HEK293T (cell line): ENCODE measurements around the gene IP6K3.

ENCODE experiments used
- CTCF ChIA-PET: fragments of 350-600 bp; formaldehyde crosslinking; extraction: SDS; loops from one replicate; lab custom pipeline; 2021; ENCODE audit warnings: antibody characterized with exemption, inconsistent platforms; lab: Yijun Ruan, JAX
- POLR2A ChIA-PET: fragments of 350-600 bp; formaldehyde crosslinking; extraction: SDS; loops from one replicate; lab custom pipeline; 2020; ENCODE audit warnings: antibody characterized with exemption, inconsistent platforms; lab: Yijun Ruan, JAX
- DNase-seq: peaks from one replicate; pipeline ENCODE4 v3.0.0; 2012; ENCODE audit warnings: mixed read lengths; ENCODE audit errors: extremely low spot score
- ARNT ChIP-seq: fragments of 450-650 bp; IDR thresholded peaks from 2 replicates; pipeline ENCODE4 v1.6.1; 2017; ENCODE audit warnings: mild to moderate bottlenecking
- BHLHE40 ChIP-seq: fragments of 450-650 bp; IDR thresholded peaks from 2 replicates; pipeline ENCODE4 v1.6.1; 2016; ENCODE audit warnings: mild to moderate bottlenecking, moderate library complexity, borderline replicate concordance
- CTBP1 ChIP-seq: fragments of 450-650 bp; IDR thresholded peaks from 2 replicates; pipeline ENCODE4 v1.6.1; 2016; ENCODE audit warnings: borderline replicate concordance
- ELF4 ChIP-seq: fragments of 450-650 bp; IDR thresholded peaks from 2 replicates; pipeline ENCODE4 v1.6.1; 2017; ENCODE audit warnings: antibody characterized with exemption
- FOXA1 ChIP-seq: fragments of 450-650 bp; IDR thresholded peaks from 2 replicates; pipeline ENCODE4 v1.6.1; 2016; ENCODE audit warnings: mild to moderate bottlenecking
- FOXK2 ChIP-seq: fragments of 450-650 bp; IDR thresholded peaks from 2 replicates; pipeline ENCODE4 v1.6.1; 2016; ENCODE audit warnings: mild to moderate bottlenecking
- FOXM1 ChIP-seq: fragments of 450-650 bp; IDR thresholded peaks from 2 replicates; pipeline ENCODE4 v1.6.1; 2017; ENCODE audit warnings: mild to moderate bottlenecking, borderline replicate concordance
- HDGF ChIP-seq: fragments of 450-650 bp; IDR thresholded peaks from 2 replicates; pipeline ENCODE4 v1.6.1; 2017; ENCODE audit warnings: antibody characterized with exemption, borderline replicate concordance
- L3MBTL2 ChIP-seq: fragments of 450-650 bp; conservative IDR thresholded peaks from 2 replicates; pipeline ENCODE4 v1.6.1; 2016; ENCODE audit warnings: mild to moderate bottlenecking
- LEF1 ChIP-seq: fragments of 450-650 bp; IDR thresholded peaks from 2 replicates; pipeline ENCODE4 v1.6.1; 2017; ENCODE audit warnings: mild to moderate bottlenecking, borderline replicate concordance
- NFRKB ChIP-seq: fragments of 450-650 bp; IDR thresholded peaks from 2 replicates; pipeline ENCODE4 v1.6.1; 2016; ENCODE audit warnings: mild to moderate bottlenecking, moderate library complexity
- SP1 ChIP-seq: fragments of 450-650 bp; IDR thresholded peaks from 2 replicates; pipeline ENCODE4 v1.6.1; 2017
- SUZ12 ChIP-seq: fragments of 450-650 bp; IDR thresholded peaks from 2 replicates; pipeline ENCODE4 v1.6.1; 2016; ENCODE audit warnings: mild to moderate bottlenecking
- TARDBP ChIP-seq: fragments of 450-650 bp; IDR thresholded peaks from 2 replicates; pipeline ENCODE4 v1.6.1; 2016
- ZNF384 ChIP-seq: fragments of 450-650 bp; IDR thresholded peaks from 2 replicates; pipeline ENCODE4 v1.6.1; 2016
- TF ChIP-seq, protein P1 (sequence below): fragments of 450-650 bp; IDR thresholded peaks from 2 replicates; pipeline ENCODE4 v1.6.1; 2016

The IP6K3 gene

DNA sequence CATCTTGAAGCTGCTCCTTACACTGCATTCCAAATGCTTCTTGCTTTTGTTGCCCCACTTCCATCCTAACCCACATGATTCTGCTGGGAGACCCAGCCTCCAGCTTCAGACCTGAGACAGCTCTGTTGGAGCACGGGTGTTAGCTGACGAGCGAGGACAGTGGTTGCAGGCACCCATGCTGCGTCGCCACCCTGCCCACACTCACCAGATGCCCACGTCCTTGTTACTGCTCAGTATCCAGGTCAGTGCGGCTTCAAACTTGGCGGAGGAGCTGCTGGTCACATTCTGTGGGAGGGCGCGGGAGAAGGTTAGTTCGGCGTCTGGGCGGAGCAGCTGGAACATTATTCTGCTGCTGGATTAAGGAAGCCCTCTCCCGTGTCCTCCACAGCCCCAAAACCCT, 33.2 kb upstream of the IP6K3 start:
- DNase-seq: no peak
- ChIA-PET CTCF (no interaction called here), POLR2A (interaction anchor here (0.9 to 2.8 kb wide), 3 partner anchors 8 to 246 kb away, joined by 3 to 11 read pairs (median 3); partner anchors contain the start of gene LEMD2)
- no peak for TF ChIP-seq FOXM1
- TF ChIP-seq, protein P1, sequence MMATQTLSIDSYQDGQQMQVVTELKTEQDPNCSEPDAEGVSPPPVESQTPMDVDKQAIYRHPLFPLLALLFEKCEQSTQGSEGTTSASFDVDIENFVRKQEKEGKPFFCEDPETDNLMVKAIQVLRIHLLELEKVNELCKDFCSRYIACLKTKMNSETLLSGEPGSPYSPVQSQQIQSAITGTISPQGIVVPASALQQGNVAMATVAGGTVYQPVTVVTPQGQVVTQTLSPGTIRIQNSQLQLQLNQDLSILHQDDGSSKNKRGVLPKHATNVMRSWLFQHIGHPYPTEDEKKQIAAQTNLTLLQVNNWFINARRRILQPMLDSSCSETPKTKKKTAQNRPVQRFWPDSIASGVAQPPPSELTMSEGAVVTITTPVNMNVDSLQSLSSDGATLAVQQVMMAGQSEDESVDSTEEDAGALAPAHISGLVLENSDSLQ: no peak
- no peak for TF ChIP-seq ELF4
- TF ChIP-seq FOXA1: no peak
- no peak for TF ChIP-seq FOXK2
- no peak for TF ChIP-seq ARNT
- no peak for TF ChIP-seq NFRKB
- no peak for TF ChIP-seq HDGF
- TF ChIP-seq L3MBTL2: no peak
- TF ChIP-seq CTBP1: no peak
- no peak for TF ChIP-seq ZNF384

DNA sequence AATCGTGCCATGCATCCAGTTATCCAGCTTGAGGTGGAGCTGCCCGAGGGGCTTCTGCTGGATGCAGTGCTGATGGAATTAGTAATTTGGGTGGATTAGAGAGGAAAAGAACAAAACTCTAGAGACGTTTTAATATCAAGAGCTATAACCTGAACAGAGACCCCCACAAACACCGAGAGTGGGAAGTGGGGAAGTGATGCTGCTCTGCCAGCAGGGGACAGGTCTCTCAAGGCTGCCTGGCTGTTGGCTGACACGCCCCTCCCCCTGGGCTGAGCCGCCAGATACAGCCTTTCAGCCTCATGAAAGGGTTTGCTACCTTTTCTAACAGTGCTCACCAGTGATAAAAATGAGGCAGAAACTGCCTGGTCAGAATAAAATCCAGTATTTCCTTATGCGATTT, 32.6 kb upstream of the IP6K3 start:
- no peak for DNase-seq
- CTCF ChIA-PET: no interaction called here

DNA sequence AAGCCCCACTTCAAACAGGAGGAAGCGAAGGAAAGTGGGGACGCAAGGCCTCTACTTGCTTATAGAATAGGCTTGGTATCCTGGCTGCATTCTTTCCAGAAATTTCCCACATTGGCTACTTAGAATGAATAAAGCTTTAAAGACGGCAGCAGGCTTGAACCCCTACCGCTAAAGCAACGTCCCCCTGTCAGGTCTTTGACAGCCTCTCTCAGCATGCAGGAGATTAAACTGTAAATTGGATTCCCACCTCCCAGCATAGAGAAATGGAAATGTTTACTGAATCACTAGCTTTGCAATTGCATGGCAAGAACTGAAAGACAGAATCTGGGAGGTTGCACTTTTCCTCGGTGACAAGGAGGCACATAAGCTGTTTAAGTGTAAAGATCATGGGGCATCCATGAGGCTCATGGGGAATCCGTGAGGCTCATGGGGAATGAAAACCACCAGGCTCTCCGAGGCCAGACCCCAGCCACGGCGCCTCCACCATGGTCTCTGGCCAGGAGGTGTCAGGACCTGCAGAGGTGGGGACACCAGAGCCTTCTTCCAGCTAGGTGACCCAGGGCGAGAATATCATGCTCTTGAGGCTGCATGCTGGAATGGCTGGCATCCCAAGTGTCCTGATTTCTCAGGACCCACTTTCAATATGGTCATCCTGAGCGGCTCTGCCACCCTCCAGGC, 31.9 kb upstream of the IP6K3 start:
- ChIA-PET CTCF (interaction anchor here (0.6 kb wide), 1 partner anchor 17 kb away, joined by 3 read pairs; no protein-coding TSS in a partner anchor), POLR2A (interaction anchor here (2.8 kb wide), 1 partner anchor 9 kb away, joined by 11 read pairs; the partner anchor contains the start of gene LEMD2)
- TF ChIP-seq TARDBP: no peak
- no peak for TF ChIP-seq NFRKB
- no peak for TF ChIP-seq L3MBTL2
- TF ChIP-seq FOXK2: no peak
- no peak for TF ChIP-seq CTBP1
- TF ChIP-seq LEF1: no peak
- no peak for TF ChIP-seq SP1
- TF ChIP-seq BHLHE40: no peak
- no peak for TF ChIP-seq FOXA1
- no peak for TF ChIP-seq HDGF
- no peak for TF ChIP-seq ARNT
- TF ChIP-seq SUZ12: no peak
- TF ChIP-seq, protein P1: no peak
- TF ChIP-seq ELF4: no peak
- TF ChIP-seq FOXM1: no peak
- no peak for TF ChIP-seq ZNF384

More for the DNA sequence above, 32.6 kb upstream of the IP6K3 start:
- TF ChIP-seq ELF4 (no peak), BHLHE40 (no peak), NFRKB (no peak), ZNF384 (no peak), L3MBTL2 (no peak), FOXK2 (no peak), ARNT (no peak)
- POLR2A ChIA-PET: interaction anchor here (1.1 to 2.8 kb wide), 2 partner anchors 9 to 247 kb away, joined by 3 to 11 read pairs; partner anchors contain the start of gene LEMD2

DNA sequence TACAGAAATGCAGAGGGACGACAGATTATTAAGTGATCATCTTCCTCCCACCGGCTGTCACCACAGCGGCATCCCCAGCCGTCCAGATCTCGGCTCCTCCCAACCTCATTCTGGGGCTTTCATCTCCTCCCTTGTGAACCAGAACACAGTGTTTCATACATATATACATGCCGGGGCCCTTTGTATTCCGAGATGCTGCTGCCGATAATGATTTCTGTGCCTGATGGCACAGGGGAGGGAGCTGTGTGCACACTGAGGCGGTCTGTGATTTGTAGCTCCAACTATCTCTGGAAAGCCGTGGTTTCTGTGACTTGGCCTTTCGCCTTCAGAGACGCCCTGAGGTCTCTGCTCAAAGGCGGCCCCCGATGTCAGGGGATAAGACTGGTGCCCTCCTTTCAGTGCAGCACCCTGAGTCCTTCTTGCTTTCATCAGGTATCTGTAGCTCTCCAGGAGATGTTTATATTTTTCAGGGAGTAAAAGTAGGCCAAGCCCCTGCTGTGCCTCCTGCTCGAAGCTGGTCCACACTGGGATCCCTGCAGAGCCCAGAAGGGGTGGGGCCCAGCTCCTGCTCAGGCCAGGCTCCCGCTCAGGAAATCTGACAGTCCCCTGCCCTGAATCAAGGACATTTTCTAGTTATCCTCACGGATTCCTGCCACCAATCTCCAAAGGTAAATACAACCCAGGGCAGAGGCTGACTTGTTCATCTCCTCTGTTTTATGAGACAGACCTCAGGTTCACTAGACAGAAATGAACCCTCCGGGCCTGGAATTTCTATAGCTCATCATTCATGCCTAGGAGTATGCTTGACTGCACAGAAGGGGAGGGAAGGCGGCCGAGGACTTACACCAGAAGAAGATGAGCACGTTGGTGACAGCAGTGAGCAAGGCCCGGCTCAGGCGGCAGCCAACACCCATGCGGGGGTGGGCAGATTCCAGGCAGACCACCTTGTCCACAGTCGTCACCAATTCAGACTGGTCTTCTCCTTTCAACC, 31.0 kb upstream of the IP6K3 start:
- CTCF ChIA-PET: interaction anchor here (0.6 to 0.9 kb wide), 3 partner anchors 16 to 368 kb away, joined by 3 to 4 read pairs (median 3); no protein-coding TSS in a partner anchor
- DNase-seq: no peak
- POLR2A ChIA-PET: interaction anchor here (2.8 kb wide), 1 partner anchor 10 kb away, joined by 11 read pairs; the partner anchor contains the start of gene LEMD2

More for the DNA sequence above, 31.9 kb upstream of the IP6K3 start:
- no peak for DNase-seq

More for the DNA sequence above, 31.0 kb upstream of the IP6K3 start:
- TF ChIP-seq FOXA1: no peak
- no peak for TF ChIP-seq ELF4
- no peak for TF ChIP-seq HDGF
- no peak for TF ChIP-seq L3MBTL2
- no peak for TF ChIP-seq SUZ12
- no peak for TF ChIP-seq BHLHE40
- no peak for TF ChIP-seq TARDBP
- no peak for TF ChIP-seq NFRKB
- TF ChIP-seq, protein P1: no peak
- TF ChIP-seq ZNF384: no peak
- TF ChIP-seq ARNT: no peak
- no peak for TF ChIP-seq FOXK2
- TF ChIP-seq LEF1: no peak
- no peak for TF ChIP-seq SP1
- TF ChIP-seq CTBP1: no peak
- TF ChIP-seq FOXM1: no peak
